ENCODE results near the gene FBXL7. TPM values are rescaled to one million over a fixed set of nuclear protein-coding genes. Genes with fewer than 3 reads are reported as not detected.
A peak's percentile ranks its signal among the peaks of the same experiment; 100 is the strongest.

Gene FBXL7
- total RNA-seq, 6 experiments from 2014 or later = 0.81 to 1.9 (median 1.3) TPM

DNA sequence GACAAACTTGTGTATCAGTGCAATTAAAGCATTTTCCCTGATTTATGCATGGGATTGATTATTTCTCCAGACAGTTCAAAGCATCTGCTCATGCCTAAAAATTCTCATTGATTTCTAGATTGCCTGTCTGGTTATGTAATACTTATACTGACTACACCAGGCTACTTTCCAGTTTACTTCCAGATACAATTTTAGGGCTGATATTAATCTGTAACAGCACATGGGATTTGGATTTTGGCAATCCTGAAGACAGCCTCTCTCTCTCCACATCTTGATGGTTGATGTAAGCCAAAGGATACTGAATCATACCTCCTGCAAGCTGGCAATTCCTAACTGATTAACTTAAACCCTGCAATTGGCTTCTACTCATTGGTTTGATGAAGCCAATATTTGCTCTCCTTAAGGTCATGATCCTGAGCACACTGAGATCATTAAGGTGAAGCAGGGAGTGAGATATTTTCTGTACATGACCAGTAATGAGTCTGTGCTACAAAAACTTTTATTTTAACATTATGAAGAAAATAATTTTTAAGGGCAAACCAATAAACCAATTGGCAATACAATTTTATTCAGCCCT, 25.7 kb upstream of the FBXL7 start:
- intact Hi-C loops (cut with DNase I) = no loop called here
- Histone ChIP-seq H3K27ac (no peak overlapping the region), H3K9me3 (no peaks in the 10 kb centered on the region), H3K4me1 (peaks cover 0 to 10% (median 3%) of the 10 kb centered on the region in 4 donors), H3K4me3 (no peak overlapping the region), H3K36me3 (no peaks in the 10 kb centered on the region), H3K27me3 (no peaks in the 10 kb centered on the region)
- DNase-seq (no peak), ATAC-seq (peak; percentile 79 to 98 (median 86))
- TF ChIP-seq, protein P1, sequence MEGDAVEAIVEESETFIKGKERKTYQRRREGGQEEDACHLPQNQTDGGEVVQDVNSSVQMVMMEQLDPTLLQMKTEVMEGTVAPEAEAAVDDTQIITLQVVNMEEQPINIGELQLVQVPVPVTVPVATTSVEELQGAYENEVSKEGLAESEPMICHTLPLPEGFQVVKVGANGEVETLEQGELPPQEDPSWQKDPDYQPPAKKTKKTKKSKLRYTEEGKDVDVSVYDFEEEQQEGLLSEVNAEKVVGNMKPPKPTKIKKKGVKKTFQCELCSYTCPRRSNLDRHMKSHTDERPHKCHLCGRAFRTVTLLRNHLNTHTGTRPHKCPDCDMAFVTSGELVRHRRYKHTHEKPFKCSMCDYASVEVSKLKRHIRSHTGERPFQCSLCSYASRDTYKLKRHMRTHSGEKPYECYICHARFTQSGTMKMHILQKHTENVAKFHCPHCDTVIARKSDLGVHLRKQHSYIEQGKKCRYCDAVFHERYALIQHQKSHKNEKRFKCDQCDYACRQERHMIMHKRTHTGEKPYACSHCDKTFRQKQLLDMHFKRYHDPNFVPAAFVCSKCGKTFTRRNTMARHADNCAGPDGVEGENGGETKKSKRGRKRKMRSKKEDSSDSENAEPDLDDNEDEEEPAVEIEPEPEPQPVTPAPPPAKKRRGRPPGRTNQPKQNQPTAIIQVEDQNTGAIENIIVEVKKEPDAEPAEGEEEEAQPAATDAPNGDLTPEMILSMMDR (IDR thresholded peaks at IDR 0.05) = no peak
- TF ChIP-seq POLR2A (IDR thresholded peaks at IDR 0.05) = no peak

DNA sequence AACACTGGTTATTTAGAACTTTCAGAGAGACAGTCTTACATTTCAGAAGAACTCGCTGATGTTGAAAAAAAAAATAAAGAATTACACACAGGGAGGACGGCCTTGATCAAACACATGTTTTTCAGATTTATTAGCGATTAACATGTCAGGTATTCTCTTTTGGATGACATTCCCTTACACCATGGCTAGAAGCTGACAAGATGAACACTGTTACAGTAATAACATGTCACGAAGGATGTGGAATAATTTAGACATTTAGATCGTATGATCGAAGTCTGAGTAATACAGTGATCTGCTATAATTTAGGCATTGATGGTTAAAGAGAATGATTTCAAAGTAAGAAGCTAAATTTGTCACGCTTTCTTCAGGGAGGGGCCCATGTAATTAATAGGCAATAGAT, 24.6 kb upstream of the FBXL7 start:
- Histone ChIP-seq H3K27ac (no peak overlapping the region), H3K9me3 (no peaks in the 10 kb centered on the region), H3K27me3 (no peaks in the 10 kb centered on the region), H3K36me3 (no peaks in the 10 kb centered on the region), H3K4me3 (no peak overlapping the region), H3K4me1 (peaks cover 0 to 10% (median 3%) of the 10 kb centered on the region in 4 donors)
- 94% methylated on average over 7 of the region's 7 CpGs for WGBS (ENCODE audit: insufficient coverage, low coverage, low lambda C conversion rate, missing lambda C conversion rate)
- ATAC-seq = no peak
- intact Hi-C loops (cut with DNase I) = no loop called here
- DNase-seq = no peak
- TF ChIP-seq, protein P1 (IDR thresholded peaks at IDR 0.05) = no peak
- no peak for TF ChIP-seq POLR2A (IDR thresholded peaks at IDR 0.05)

DNA sequence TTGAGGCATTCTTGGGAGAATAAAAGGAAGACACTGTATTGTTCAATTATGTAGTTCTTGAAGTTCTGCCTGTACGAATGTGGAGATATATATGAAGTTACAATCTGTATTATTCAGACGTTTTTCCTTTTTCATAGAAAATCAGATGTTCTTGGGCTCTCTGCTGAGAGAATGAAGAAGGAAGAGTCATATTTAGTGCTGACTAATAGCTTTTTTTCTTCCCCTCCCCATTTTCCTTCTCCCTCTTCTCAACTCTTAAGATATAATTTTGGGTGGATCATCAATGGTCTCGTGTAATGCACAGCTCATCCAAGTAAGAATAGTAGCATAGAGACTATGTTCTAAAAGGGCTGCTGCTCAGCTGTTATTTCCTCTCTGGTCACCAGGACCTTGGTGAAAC, 23.0 kb upstream of the FBXL7 start:
- TF ChIP-seq POLR2A (IDR thresholded peaks at IDR 0.05) = no peak
- TF ChIP-seq, protein P1 (IDR thresholded peaks at IDR 0.05) = no peak
- no peaks in the 10 kb centered on the region for H3K9me3 ChIP-seq
- WGBS (ENCODE audit: insufficient coverage, low coverage, low lambda C conversion rate, missing lambda C conversion rate) = 72% methylated on average over 3 of the region's 3 CpGs
- H3K27me3 ChIP-seq = no peaks in the 10 kb centered on the region
- ATAC-seq (no peak), DNase-seq (no peak)
- H3K4me1 ChIP-seq = peaks cover 0 to 10% (median 3%) of the 10 kb centered on the region in 4 donors
- no peak overlapping the region for H3K27ac ChIP-seq
- intact Hi-C loops (cut with DNase I) = no loop called here
- H3K36me3 ChIP-seq = no peaks in the 10 kb centered on the region
- no peak overlapping the region for H3K4me3 ChIP-seq

DNA sequence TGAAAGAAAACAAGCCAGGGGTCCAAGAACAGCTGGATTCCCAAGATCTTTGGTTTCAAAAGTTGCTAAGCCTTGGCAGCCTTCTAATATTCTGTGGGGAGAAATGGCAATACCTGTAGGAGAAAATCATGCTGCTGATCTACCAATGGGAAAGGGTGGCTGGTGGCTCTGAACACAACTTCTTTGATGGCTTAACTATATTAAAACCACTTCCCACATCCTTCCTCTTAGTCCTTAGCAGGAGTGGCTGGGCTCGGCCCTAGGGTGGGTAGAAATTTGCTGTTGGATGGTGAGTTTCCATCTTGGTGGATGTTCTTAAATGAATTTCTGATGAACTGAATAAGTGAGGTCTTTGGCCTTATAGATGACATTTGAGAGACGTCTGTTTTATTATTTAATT, 19.5 kb upstream of the FBXL7 start:
- no peak for TF ChIP-seq POLR2A (IDR thresholded peaks at IDR 0.05)
- TF ChIP-seq, protein P1 (IDR thresholded peaks at IDR 0.05) = no peak
- H3K27ac ChIP-seq = no peak overlapping the region
- WGBS (ENCODE audit: insufficient coverage, low coverage, low lambda C conversion rate, missing lambda C conversion rate) = 67% methylated on average over 1 of the region's 2 CpGs

More for the DNA sequence above, 19.5 kb upstream of the FBXL7 start:
- no peaks in the 10 kb centered on the region for H3K36me3 ChIP-seq
- H3K4me1 ChIP-seq = no peaks in the 10 kb centered on the region
- H3K27me3 ChIP-seq = no peaks in the 10 kb centered on the region
- intact Hi-C loops (cut with DNase I) = no loop called here
- no peaks in the 10 kb centered on the region for H3K9me3 ChIP-seq
- no peak overlapping the region for H3K4me3 ChIP-seq
- ATAC-seq (no peak), DNase-seq (no peak)

Data from right lobe of liver (tissue), 6 donors.